HEK293 (cell line): Measurements from ENCODE around the gene GPRIN2.
A peak's percentile ranks its signal among the peaks of the same experiment; 100 is the strongest.

Experiments
- CTCF ChIA-PET: fragments of 350-600 bp; formaldehyde crosslinking; extraction: SDS; loops from one replicate; lab custom pipeline; 2021; ENCODE audit warnings: antibody characterized with exemption; lab: Yijun Ruan, JAX
- POLR2A ChIA-PET: fragments of 300-600 bp; formaldehyde crosslinking; extraction: SDS; loops from one replicate; lab custom pipeline; 2020; ENCODE audit warnings: antibody characterized with exemption, inconsistent platforms; lab: Yijun Ruan, JAX
- H3K27ac ChIP-seq: fragments of 200-500 bp; sonication (Bioruptor generic); 2 replicates; pipeline ENCODE4 v1.5.1; 2014; ENCODE audit warnings: low read depth, low read length, control low read depth, inconsistent platforms; ENCODE audit errors: extremely low read depth
- H3K36me3 ChIP-seq, 2 experiments: fragments of 200-500 bp in 1 of 2; sonication (Bioruptor generic) in 1 of 2; 1 replicate in 1 of 2; 2 replicates in 1 of 2; pipeline ENCODE4 v1.5.1; 2014 to 2017; ENCODE audit warnings: inconsistent platforms in 2 of 2, low read length in 2 of 2; ENCODE audit not compliant: control insufficient read depth in 2 of 2, insufficient read depth in 1 of 2
- H3K4me1 ChIP-seq: fragments of 200-500 bp; sonication (Bioruptor generic); 2 replicates; pipeline ENCODE4 v1.5.1; 2014; ENCODE audit warnings: mild to moderate bottlenecking, low read length, inconsistent platforms; ENCODE audit not compliant: control insufficient read depth, insufficient read depth
- H3K4me3 ChIP-seq: 2 replicates; pipeline ENCODE4 v1.5.1; 2011; ENCODE audit warnings: low read depth, mild to moderate bottlenecking, control low read depth, low read length, moderate library complexity
- H3K9me3 ChIP-seq: fragments of 200-500 bp; sonication (Bioruptor generic); 2 replicates; pipeline ENCODE4 v1.5.1; 2014; ENCODE audit warnings: low read depth, low read length, inconsistent platforms; ENCODE audit not compliant: control insufficient read depth, insufficient read depth
- GFI1B ChIP-seq: fragments of 450-650 bp; formaldehyde crosslinking; IDR thresholded peaks from 2 replicates; pipeline ENCODE4 v1.5.1; 2016; ENCODE audit warnings: missing biosample characterization, missing genetic modification characterization
- GLIS2 ChIP-seq: fragments of 450-650 bp; formaldehyde crosslinking; IDR thresholded peaks from 2 replicates; pipeline ENCODE4 v1.5.1; 2016; ENCODE audit warnings: missing biosample characterization, missing genetic modification characterization
- INSM2 ChIP-seq: fragments of 450-650 bp; formaldehyde crosslinking; IDR thresholded peaks from 2 replicates; pipeline ENCODE4 v1.5.1; 2016; ENCODE audit warnings: missing biosample characterization, missing genetic modification characterization
- PRDM2 ChIP-seq: fragments of 450-650 bp; formaldehyde crosslinking; IDR thresholded peaks from 2 replicates; pipeline ENCODE4 v1.5.1; 2016; ENCODE audit warnings: missing biosample characterization, missing genetic modification characterization, borderline replicate concordance
- REST ChIP-seq: fragments of 450-650 bp; formaldehyde crosslinking; IDR thresholded peaks from 2 replicates; pipeline ENCODE4 v1.5.1; 2016; ENCODE audit warnings: missing biosample characterization, missing genetic modification characterization
- YY2 ChIP-seq: fragments of 450-650 bp; formaldehyde crosslinking; IDR thresholded peaks from 2 replicates; pipeline ENCODE4 v1.5.1; 2016; ENCODE audit warnings: missing biosample characterization, missing genetic modification characterization
- ZBTB20 ChIP-seq: fragments of 450-650 bp; formaldehyde crosslinking; IDR thresholded peaks from 2 replicates; pipeline ENCODE4 v1.5.1; 2016; ENCODE audit warnings: missing biosample characterization, missing genetic modification characterization
- ZBTB8A ChIP-seq: fragments of 450-650 bp; formaldehyde crosslinking; IDR thresholded peaks from 2 replicates; pipeline ENCODE4 v1.5.1; 2016; ENCODE audit warnings: missing biosample characterization, missing genetic modification characterization
- ZFHX2 ChIP-seq: fragments of 450-650 bp; formaldehyde crosslinking; conservative IDR thresholded peaks from 2 replicates; pipeline ENCODE4 v1.5.1; 2016; ENCODE audit warnings: missing biosample characterization, missing genetic modification characterization
- ZNF16 ChIP-seq: fragments of 450-650 bp; formaldehyde crosslinking; IDR thresholded peaks from 2 replicates; pipeline ENCODE4 v1.5.1; 2016; ENCODE audit warnings: low read depth, missing biosample characterization, missing genetic modification characterization
- ZNF24 ChIP-seq: fragments of 450-650 bp; formaldehyde crosslinking; IDR thresholded peaks from 2 replicates; pipeline ENCODE4 v1.5.1; 2016; ENCODE audit warnings: missing biosample characterization, missing genetic modification characterization
- ZNF274 ChIP-seq, 2 experiments: fragments of 200-500 bp in 1 of 2; fragments of 450-650 bp in 1 of 2; sonication (Bioruptor generic) in 1 of 2; formaldehyde crosslinking in 1 of 2; IDR thresholded peaks; 2 replicates each; pipeline versions ENCODE4 v1.5.1 to v1.6.1; 2014 to 2016; ENCODE audit warnings: borderline replicate concordance in 1 of 2, inconsistent platforms in 1 of 2, low read length in 1 of 2, missing biosample characterization in 1 of 2, missing genetic modification characterization in 1 of 2
- ZNF394 ChIP-seq: fragments of 450-650 bp; formaldehyde crosslinking; IDR thresholded peaks from 2 replicates; pipeline ENCODE4 v1.5.1; 2016; ENCODE audit warnings: missing biosample characterization, missing genetic modification characterization, mild to moderate bottlenecking, moderate library complexity, borderline replicate concordance
- ZNF48 ChIP-seq: fragments of 450-650 bp; formaldehyde crosslinking; IDR thresholded peaks from 2 replicates; pipeline ENCODE4 v1.5.1; 2016; ENCODE audit warnings: missing biosample characterization, missing genetic modification characterization
- ZNF501 ChIP-seq: fragments of 450-650 bp; formaldehyde crosslinking; IDR thresholded peaks from 2 replicates; pipeline ENCODE4 v1.5.1; 2016; ENCODE audit warnings: missing biosample characterization, missing genetic modification characterization
- ZNF510 ChIP-seq: fragments of 450-650 bp; formaldehyde crosslinking; IDR thresholded peaks from 2 replicates; pipeline ENCODE4 v1.5.1; 2018; ENCODE audit warnings: mild to moderate bottlenecking, missing genetic modification characterization, missing biosample characterization; ENCODE audit not compliant: insufficient replicate concordance
- ZNF521 ChIP-seq: fragments of 450-650 bp; formaldehyde crosslinking; IDR thresholded peaks from 2 replicates; pipeline ENCODE4 v1.5.1; 2017; ENCODE audit warnings: missing biosample characterization, mild to moderate bottlenecking, missing genetic modification characterization
- ZNF701 ChIP-seq: fragments of 450-650 bp; formaldehyde crosslinking; IDR thresholded peaks from 2 replicates; pipeline ENCODE4 v1.5.1; 2016; ENCODE audit warnings: missing biosample characterization, missing genetic modification characterization
- ZNF707 ChIP-seq: fragments of 450-650 bp; formaldehyde crosslinking; IDR thresholded peaks from 2 replicates; pipeline ENCODE4 v1.5.1; 2016; ENCODE audit warnings: missing biosample characterization, missing genetic modification characterization
- ZNF76 ChIP-seq: fragments of 450-650 bp; formaldehyde crosslinking; IDR thresholded peaks from 2 replicates; pipeline ENCODE4; 2016; ENCODE audit warnings: low read depth, missing biosample characterization, missing genetic modification characterization, borderline replicate concordance
- ZNF837 ChIP-seq: fragments of 450-650 bp; formaldehyde crosslinking; IDR thresholded peaks from 2 replicates; pipeline ENCODE4 v1.5.1; 2016; ENCODE audit warnings: missing biosample characterization, missing genetic modification characterization
- ZSCAN18 ChIP-seq: fragments of 450-650 bp; formaldehyde crosslinking; IDR thresholded peaks from 2 replicates; pipeline ENCODE4 v1.5.1; 2016; ENCODE audit warnings: missing biosample characterization, missing genetic modification characterization

GPRIN2 gene

GRCh38 chr10:46525177-46525823 is 31.2 kb downstream of the GPRIN2 start (continued):
- TF ChIP-seq REST (tag by site-specific recombination) (no peak), ZNF501 (tag by site-specific recombination) (peak; percentile 69; the same call in 1 of the 2 replicates)
- TF ChIP-seq, all 188 proteins: peak for 45

- ChIA-PET POLR2A (no interaction called here), CTCF (no interaction called here)
- no peak overlapping the region for H3K27ac ChIP-seq
- H3K4me1 ChIP-seq = no peaks in the 10 kb centered on the region
- H3K4me3 ChIP-seq = no peak overlapping the region
- H3K9me3 ChIP-seq = no peaks in the 10 kb centered on the region
- no peaks in the 10 kb centered on the region; a peak in 1 of 3 replicates for H3K36me3 ChIP-seq
- TF ChIP-seq ZBTB8A (tag by site-specific recombination) (0 out of 2 replicates have a peak, but pooled peaks have one; percentile 13), INSM2 (tag by site-specific recombination) (no peak), GLIS2 (tag by site-specific recombination) (peak; percentile 35; the same call in 1 of the 2 replicates), YY2 (tag by site-specific recombination) (0 out of 2 replicates have a peak, but pooled peaks have one; percentile 10), ZBTB20 (tag by site-specific recombination) (peak; percentile 27; the same call in 1 of the 2 replicates), ZFHX2 (tag by site-specific recombination) (0 out of 2 replicates have a peak, but pooled peaks have one; percentile 27), ZNF837 (tag by site-specific recombination) (no peak), ZSCAN18 (no peak), ZNF24 (tag by site-specific recombination) (no peak), PRDM2 (tag by site-specific recombination) (no peak), ZNF16 (tag by site-specific recombination) (no peak), ZNF521 (tag by site-specific recombination) (no peak), ZNF394 (tag by site-specific recombination) (no peak), ZNF76 (tag by site-specific recombination) (no peak), ZNF274 (IDR thresholded peaks at IDR 0.05; ENCODE audit: low read length) (no peak), ZNF274 (tag by site-specific recombination; IDR thresholded peaks at IDR 0.05; ENCODE audit: borderline replicate concordance) (no peak), ZNF701 (no peak), ZNF510 (tag by site-specific recombination) (no peak), ZNF48 (tag by site-specific recombination) (no peak), GFI1B (no peak), ZNF707 (tag by site-specific recombination) (no peak)
Measured at GRCh38 chr10:46524472-46525176, 31.8 kb downstream of the GPRIN2 start.
